ENCODE data around the gene AFF3.
A peak's percentile ranks its signal among the peaks of the same experiment; 100 is the strongest.

The AFF3 gene

GRCh38 chr2:99827296-99827999, 314.9 kb downstream of the AFF3 start:
- no peak for TF ChIP-seq ZFX (IDR thresholded peaks at IDR 0.05; ENCODE audit: borderline replicate concordance)
- no peak for TF ChIP-seq CTCF (IDR thresholded peaks at IDR 0.05)
- no peak overlapping the region for H3K27ac ChIP-seq

- TF ChIP-seq CTCF (IDR thresholded peaks at IDR 0.05), result no peak
- no peak for TF ChIP-seq ZFX (IDR thresholded peaks at IDR 0.05; ENCODE audit: borderline replicate concordance)
- H3K27ac ChIP-seq, result peak overlapping the region; percentile 1; the same call in 1 of the 2 replicates
Observed at GRCh38 chr2:99825630-99826029, 316.8 kb downstream of the AFF3 start.

- TF ChIP-seq CTCF (IDR thresholded peaks at IDR 0.05) (no peak), ZFX (IDR thresholded peaks at IDR 0.05; ENCODE audit: borderline replicate concordance) (no peak)
- H3K27ac ChIP-seq, result no peak overlapping the region
Observed at GRCh38 chr2:99824758-99825157, 317.6 kb downstream of the AFF3 start.

- TF ChIP-seq CTCF (IDR thresholded peaks at IDR 0.05) (no peak), ZFX (IDR thresholded peaks at IDR 0.05; ENCODE audit: borderline replicate concordance) (no peak)
- no peak overlapping the region for H3K27ac ChIP-seq
Observed at GRCh38 chr2:99822474-99823207, 319.7 kb downstream of the AFF3 start.

- no peak overlapping the region for H3K27ac ChIP-seq
- TF ChIP-seq ZFX (IDR thresholded peaks at IDR 0.05; ENCODE audit: borderline replicate concordance) (no peak), CTCF (IDR thresholded peaks at IDR 0.05) (no peak)
Observed at GRCh38 chr2:99821984-99822383, 320.4 kb downstream of the AFF3 start.

- TF ChIP-seq ZFX (IDR thresholded peaks at IDR 0.05; ENCODE audit: borderline replicate concordance), result no peak
- no peak for TF ChIP-seq CTCF (IDR thresholded peaks at IDR 0.05)
Observed at GRCh38 chr2:99821572-99821971, 320.8 kb downstream of the AFF3 start.

GRCh38 chr2:99821039-99821438, 321.4 kb downstream of the AFF3 start:
- H3K27ac ChIP-seq, result no peak overlapping the region
- TF ChIP-seq ZFX (IDR thresholded peaks at IDR 0.05; ENCODE audit: borderline replicate concordance), result no peak
- no peak for TF ChIP-seq CTCF (IDR thresholded peaks at IDR 0.05)

More at GRCh38 chr2:99821572-99821971, 320.8 kb downstream of the AFF3 start:
- H3K27ac ChIP-seq, result no peak overlapping the region

Measured in 22Rv1 (cell line).